ENCODE measurements around the gene KIRREL3. TPM values are rescaled to one million over a fixed set of nuclear protein-coding genes. Genes with fewer than 3 reads are reported as not detected.

Gene KIRREL3
- total RNA-seq, 2 donors from 2014 or later, result 0.28 TPM; not detected in 1

DNA sequence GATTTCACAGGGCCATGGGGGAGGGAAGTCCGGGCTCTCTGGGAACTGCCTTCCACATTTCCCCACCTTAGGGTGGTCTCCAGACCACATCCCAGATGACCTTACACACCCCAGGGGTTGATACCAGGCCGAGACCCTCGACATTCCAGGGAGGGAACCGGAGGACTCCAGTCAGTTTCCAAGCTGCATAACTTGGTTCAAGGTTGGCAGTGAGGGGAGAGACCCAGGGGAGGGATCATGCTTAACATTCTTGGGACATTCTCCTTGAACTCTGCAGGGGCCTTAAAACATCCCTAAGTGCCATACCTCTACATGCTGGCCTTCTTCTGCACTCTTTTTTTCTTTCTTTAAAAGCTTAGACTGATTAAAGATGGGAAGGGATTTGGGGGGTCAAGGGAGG lies 394.1 kb downstream of the KIRREL3 start:
- intact Hi-C loops (cut with DNase I), result loop anchor here (10.0 kb wide), 1 partner anchor 388 kb away; no protein-coding TSS in a partner anchor
- Histone ChIP-seq H3K4me1 (replicated peaks) (no peaks in the 10 kb centered on the region), H3K27me3 (replicated peaks; ENCODE audit: insufficient read depth) (no peaks in the 10 kb centered on the region), H3K4me3 (no peak overlapping the region), H3K27ac (no peak overlapping the region), H3K36me3 (no peaks in the 10 kb centered on the region), H3K9me3 (no peaks in the 10 kb centered on the region)
- WGBS, result 82% methylated on average over 4 of the region's 4 CpGs
- TF ChIP-seq POLR2A (IDR thresholded peaks at IDR 0.05) (no peak), CTCF (IDR thresholded peaks at IDR 0.05) (no peak), POLR2AphosphoS5 (IDR thresholded peaks at IDR 0.05) (no peak)
- DNase-seq (ENCODE audit: low spot score), result no peak

GRCh38 chr11:126604461-126604860 lies 396.1 kb downstream of the KIRREL3 start:
- TF ChIP-seq POLR2A (IDR thresholded peaks at IDR 0.05) (no peak), POLR2AphosphoS5 (IDR thresholded peaks at IDR 0.05) (no peak), CTCF (IDR thresholded peaks at IDR 0.05) (no peak)
- Histone ChIP-seq H3K27ac (no peak overlapping the region), H3K4me1 (replicated peaks) (no peaks in the 10 kb centered on the region), H3K27me3 (replicated peaks; ENCODE audit: insufficient read depth) (no peaks in the 10 kb centered on the region), H3K9me3 (no peaks in the 10 kb centered on the region), H3K4me3 (no peak overlapping the region), H3K36me3 (no peaks in the 10 kb centered on the region)
- intact Hi-C loops (cut with DNase I), result loop anchor here (10.0 kb wide), 1 partner anchor 390 kb away; no protein-coding TSS in a partner anchor
- DNase-seq (ENCODE audit: low spot score), result no peak
- WGBS, result 75% methylated on average over 7 of the region's 7 CpGs

DNA sequence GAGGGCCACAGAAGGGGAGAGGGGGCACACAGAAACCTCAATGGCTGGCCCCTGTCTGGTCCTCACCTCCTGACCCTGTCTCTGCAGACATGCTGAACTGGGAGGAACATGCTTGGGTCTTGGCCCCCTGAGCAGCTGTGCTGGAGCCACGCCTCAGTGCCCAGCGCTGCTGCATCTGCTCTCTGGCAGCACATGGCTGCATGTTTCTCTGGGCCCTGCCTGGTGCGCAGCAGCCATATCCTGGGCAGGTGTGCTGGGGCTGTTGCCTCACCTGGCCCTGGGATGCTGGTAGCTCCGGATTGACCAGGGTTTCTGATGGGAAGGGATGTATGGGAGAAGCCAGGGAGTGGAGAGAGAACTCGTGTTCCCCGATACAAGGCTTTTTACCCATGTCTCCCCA lies 397.1 kb downstream of the KIRREL3 start:
- DNase-seq (ENCODE audit: low spot score), result no peak
- 96% methylated on average over 6 of the region's 6 CpGs for WGBS
- H3K4me3 ChIP-seq, result no peak overlapping the region
- no peak overlapping the region for H3K27ac ChIP-seq
- TF ChIP-seq CTCF (IDR thresholded peaks at IDR 0.05) (no peak), POLR2AphosphoS5 (IDR thresholded peaks at IDR 0.05) (no peak), POLR2A (IDR thresholded peaks at IDR 0.05) (no peak)
- no peaks in the 10 kb centered on the region for H3K4me1 ChIP-seq (replicated peaks)
- no peaks in the 10 kb centered on the region for H3K9me3 ChIP-seq
- no peaks in the 10 kb centered on the region for H3K27me3 ChIP-seq (replicated peaks; ENCODE audit: insufficient read depth)
- intact Hi-C loops (cut with DNase I), result loop anchor here (10.0 kb wide), 1 partner anchor 391 kb away; no protein-coding TSS in a partner anchor
- H3K36me3 ChIP-seq, result no peaks in the 10 kb centered on the region

DNA sequence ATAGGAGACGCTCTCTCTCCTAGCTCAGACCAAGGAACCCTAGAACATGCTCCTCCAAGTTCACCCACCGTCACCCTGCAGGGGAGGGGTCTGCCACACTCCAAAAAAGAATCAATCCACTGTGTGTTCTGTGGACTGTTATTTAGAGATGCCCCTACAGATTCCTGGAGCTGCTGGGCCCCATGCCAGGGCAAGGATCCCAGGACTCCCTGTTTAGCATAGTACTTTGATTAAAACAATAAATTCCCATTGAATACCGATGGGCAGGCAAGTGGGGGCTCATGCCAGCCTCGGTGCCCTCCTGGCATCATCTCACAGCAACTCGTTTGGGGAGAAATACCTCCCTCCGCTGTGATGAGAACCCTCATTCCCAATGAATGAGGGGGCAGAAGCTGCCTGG lies 397.6 kb downstream of the KIRREL3 start:
- no peak for DNase-seq (ENCODE audit: low spot score)
- H3K4me3 ChIP-seq, result no peak overlapping the region
- H3K36me3 ChIP-seq, result no peaks in the 10 kb centered on the region
- H3K4me1 ChIP-seq (replicated peaks), result no peaks in the 10 kb centered on the region
- no peaks in the 10 kb centered on the region for H3K9me3 ChIP-seq
- no peak overlapping the region for H3K27ac ChIP-seq
- no peaks in the 10 kb centered on the region for H3K27me3 ChIP-seq (replicated peaks; ENCODE audit: insufficient read depth)
- intact Hi-C loops (cut with DNase I), result loop anchor here (10.0 kb wide), 1 partner anchor 392 kb away; no protein-coding TSS in a partner anchor
- 34% methylated on average over 6 of the region's 6 CpGs for WGBS
- no peak for TF ChIP-seq POLR2A (IDR thresholded peaks at IDR 0.05)
- no peak for TF ChIP-seq CTCF (IDR thresholded peaks at IDR 0.05)
- TF ChIP-seq POLR2AphosphoS5 (IDR thresholded peaks at IDR 0.05), result no peak

DNA sequence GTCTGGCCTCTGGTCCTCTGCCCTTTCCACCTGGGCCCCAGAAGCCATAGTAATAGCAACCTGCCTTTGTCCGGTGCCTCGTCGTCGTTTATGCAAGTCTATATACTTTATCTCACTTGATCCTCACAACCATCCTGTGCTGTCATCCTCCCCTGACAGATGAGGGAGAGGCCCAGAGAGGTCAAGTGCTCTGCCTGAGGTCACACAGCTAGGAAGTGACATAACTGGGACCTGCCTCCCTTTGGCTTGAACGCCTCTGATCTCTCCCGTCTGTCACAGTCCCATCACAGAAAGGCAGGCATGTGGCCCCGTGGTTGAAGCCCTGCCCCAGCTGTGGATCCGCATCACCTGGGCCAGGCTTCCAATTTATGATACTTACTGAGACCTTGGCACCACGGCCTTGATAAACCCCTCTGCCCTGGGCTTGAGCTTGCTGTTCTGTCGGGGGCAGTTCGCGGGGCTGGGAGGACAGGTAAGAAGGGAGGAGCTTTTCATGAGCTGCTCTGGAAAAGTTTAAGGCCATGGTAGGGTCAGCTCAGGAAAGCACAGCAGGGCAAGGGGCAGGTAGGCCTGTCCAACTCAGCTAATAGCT lies 398.1 kb downstream of the KIRREL3 start:
- H3K4me3 ChIP-seq, result no peak overlapping the region
- no peaks in the 10 kb centered on the region for H3K36me3 ChIP-seq
- TF ChIP-seq POLR2A (IDR thresholded peaks at IDR 0.05) (no peak), POLR2AphosphoS5 (IDR thresholded peaks at IDR 0.05) (no peak), CTCF (IDR thresholded peaks at IDR 0.05) (no peak)
- WGBS, result 86% methylated on average over 12 of the region's 12 CpGs
- no peaks in the 10 kb centered on the region for H3K4me1 ChIP-seq (replicated peaks)
- no peak for DNase-seq (ENCODE audit: low spot score)
- intact Hi-C loops (cut with DNase I), result loop anchor here (10.0 kb wide), 1 partner anchor 392 kb away; no protein-coding TSS in a partner anchor
- H3K27me3 ChIP-seq (replicated peaks; ENCODE audit: insufficient read depth), result no peaks in the 10 kb centered on the region
- no peaks in the 10 kb centered on the region for H3K9me3 ChIP-seq
- no peak overlapping the region for H3K27ac ChIP-seq

Measured in prostate gland (tissue), 2 donors.